Gastroesophageal sphincter (tissue), 4 donors: Measurements from ENCODE around the gene SRGN. TPM values are rescaled to one million over a fixed set of nuclear protein-coding genes. Genes with fewer than 3 reads are reported as not detected.

ENCODE experiments used
- ATAC-seq: fragments of 150-250 bp; one replicate; pipeline ENCODE4 v1.9.1; 2016; ENCODE audit warnings: mild to moderate bottlenecking, moderate library complexity
- H3K27ac ChIP-seq, 4 donors: fragments of 200-600 bp; sonication (generic) in 3 of 4; 1 replicate in 3 of 4; 2 replicates in 1 of 4; pipeline ENCODE4 v1.5.1; 2016 to 2019
- H3K27me3 ChIP-seq: fragments of 200-600 bp; sonication (generic); one replicate; pipeline ENCODE4 v1.5.1; 2019
- H3K36me3 ChIP-seq, 2 donors: fragments of 200-600 bp; sonication (generic); one replicate each; pipeline ENCODE4 v1.5.1; 2019; ENCODE audit warnings: control low read depth in 1 of 2
- H3K4me1 ChIP-seq, 3 donors: fragments of 200-600 bp; sonication (generic); 1 replicate in 2 of 3; 2 replicates in 1 of 3; pipeline ENCODE4 v1.5.1; 2016 to 2019; ENCODE audit warnings: control low read depth in 2 of 3
- H3K4me3 ChIP-seq, 2 donors: fragments of 200-600 bp; sonication (generic); one replicate each; pipeline ENCODE4 v1.5.1; 2019; ENCODE audit warnings: mild to moderate bottlenecking in 1 of 2, moderate library complexity in 1 of 2
- H3K9me3 ChIP-seq, 3 donors: fragments of 200-600 bp; sonication (generic); one replicate each; pipeline ENCODE4 v1.5.1; 2017 to 2019; ENCODE audit warnings: control low read depth in 2 of 3
- EP300 ChIP-seq: sonication (generic); formaldehyde crosslinking; IDR thresholded peaks from one replicate; pipeline ENCODE4 v1.6.1; 2017; ENCODE audit warnings: antibody characterized with exemption, mild to moderate bottlenecking
- POLR2A ChIP-seq, 2 donors: fragments of 450-650 bp; IDR thresholded peaks; one replicate each; pipeline ENCODE4 v1.6.1; 2017; ENCODE audit warnings: antibody characterized with exemption in 2 of 2, mild to moderate bottlenecking in 2 of 2, moderate library complexity in 1 of 2
- POLR2AphosphoS5 ChIP-seq: sonication (generic); formaldehyde crosslinking; IDR thresholded peaks from one replicate; pipeline ENCODE4 v1.6.1; 2017; ENCODE audit warnings: antibody characterized with exemption
- WGBS, 2 donors: methylation state at CpG; one replicate each; pipeline ENCODE4 v1.1.5; 2018; ENCODE audit warnings: low coverage in 1 of 2; 5-methylcytosine and 5-hydroxymethylcytosine counted together
- total RNA-seq, 4 donors: library from RNA; depleted of rRNA; stranded (reverse); fragments of >200 nt; gene quantifications; one replicate each; pipeline ENCODE4 v1.1.0, GENCODE V29; 2016
- TF ChIP-seq, protein P1 (sequence below), 4 experiments: fragments of 200-600 bp in 2 of 4; fragments of 450-650 bp in 2 of 4; sonication (generic) in 1 of 4; IDR thresholded peaks; one replicate each; pipeline ENCODE4 v1.5.1; 2017 to 2019; ENCODE audit warnings: antibody characterized with exemption in 4 of 4, mild to moderate bottlenecking in 2 of 4, moderate library complexity in 2 of 4

The SRGN gene
- total RNA-seq, 4 donors from 2014 or later = 14.9 to 143 (median 97.8) TPM

GRCh38 chr10:69142983-69143382 is 55.1 kb downstream of the SRGN start:
- TF ChIP-seq POLR2A (IDR thresholded peaks at IDR 0.05) = no peak
- TF ChIP-seq, protein P1, sequence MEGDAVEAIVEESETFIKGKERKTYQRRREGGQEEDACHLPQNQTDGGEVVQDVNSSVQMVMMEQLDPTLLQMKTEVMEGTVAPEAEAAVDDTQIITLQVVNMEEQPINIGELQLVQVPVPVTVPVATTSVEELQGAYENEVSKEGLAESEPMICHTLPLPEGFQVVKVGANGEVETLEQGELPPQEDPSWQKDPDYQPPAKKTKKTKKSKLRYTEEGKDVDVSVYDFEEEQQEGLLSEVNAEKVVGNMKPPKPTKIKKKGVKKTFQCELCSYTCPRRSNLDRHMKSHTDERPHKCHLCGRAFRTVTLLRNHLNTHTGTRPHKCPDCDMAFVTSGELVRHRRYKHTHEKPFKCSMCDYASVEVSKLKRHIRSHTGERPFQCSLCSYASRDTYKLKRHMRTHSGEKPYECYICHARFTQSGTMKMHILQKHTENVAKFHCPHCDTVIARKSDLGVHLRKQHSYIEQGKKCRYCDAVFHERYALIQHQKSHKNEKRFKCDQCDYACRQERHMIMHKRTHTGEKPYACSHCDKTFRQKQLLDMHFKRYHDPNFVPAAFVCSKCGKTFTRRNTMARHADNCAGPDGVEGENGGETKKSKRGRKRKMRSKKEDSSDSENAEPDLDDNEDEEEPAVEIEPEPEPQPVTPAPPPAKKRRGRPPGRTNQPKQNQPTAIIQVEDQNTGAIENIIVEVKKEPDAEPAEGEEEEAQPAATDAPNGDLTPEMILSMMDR (IDR thresholded peaks at IDR 0.05) = no peak
- no peak for TF ChIP-seq POLR2AphosphoS5
- no peak for TF ChIP-seq EP300
- Histone ChIP-seq H3K4me1 (peaks cover 0 to 7% (median 0%) of the 10 kb centered on the region in 3 donors), H3K27me3 (no peaks in the 10 kb centered on the region), H3K4me3 (no peak overlapping the region), H3K27ac (no peak overlapping the region), H3K36me3 (peaks cover 0 to 8% of the 10 kb centered on the region in 2 donors), H3K9me3 (no peaks in the 10 kb centered on the region)
- WGBS, 2 donors = 61 to 73% methylated on average over 3 of the region's 3 CpGs
- ATAC-seq = no peak

DNA sequence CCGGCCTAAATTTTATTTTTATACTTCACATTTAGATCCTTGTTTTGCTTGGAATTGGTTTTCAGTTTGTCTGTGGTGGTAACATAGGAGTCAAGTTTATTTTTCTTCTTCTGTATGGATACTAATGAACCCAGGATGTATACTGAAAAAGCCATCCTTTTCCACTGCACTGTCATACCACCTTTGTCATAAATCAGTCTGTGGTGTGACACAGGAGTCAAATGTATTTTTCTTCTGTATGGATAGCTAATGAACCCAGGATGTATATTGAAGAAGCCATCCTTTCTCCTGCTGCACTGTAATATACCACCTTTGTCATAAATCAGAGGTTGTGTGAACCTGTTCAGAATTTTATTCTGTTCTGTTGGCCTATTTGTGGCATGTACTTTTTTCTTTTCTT is 57.4 kb downstream of the SRGN start:
- TF ChIP-seq POLR2A (IDR thresholded peaks at IDR 0.05) (no peak), POLR2AphosphoS5 (no peak), EP300 (no peak)
- TF ChIP-seq, protein P1 (IDR thresholded peaks at IDR 0.05) = no peak
- Histone ChIP-seq H3K4me3 (no peak overlapping the region), H3K27me3 (no peaks in the 10 kb centered on the region), H3K36me3 (peaks cover 0 to 8% of the 10 kb centered on the region in 2 donors), H3K4me1 (peaks cover 0 to 7% (median 0%) of the 10 kb centered on the region in 3 donors), H3K9me3 (no peaks in the 10 kb centered on the region), H3K27ac (no peak overlapping the region)
- WGBS, 2 donors = 100% methylated on average over 1 of the region's 1 CpG; no CpG with 5 or more reads in 1 of the 2 donors
- no peak for ATAC-seq

GRCh38 chr10:69145864-69146263 is 58.0 kb downstream of the SRGN start:
- Histone ChIP-seq H3K27me3 (no peaks in the 10 kb centered on the region), H3K27ac (no peak overlapping the region), H3K4me1 (peaks cover 0 to 7% (median 0%) of the 10 kb centered on the region in 3 donors), H3K4me3 (no peak overlapping the region), H3K36me3 (peaks cover 0 to 8% of the 10 kb centered on the region in 2 donors), H3K9me3 (no peaks in the 10 kb centered on the region)
- 98 to 99% methylated on average over 6 to 8 of the region's 8 CpGs for WGBS, 2 donors
- ATAC-seq = no peak
- TF ChIP-seq EP300 (no peak), POLR2AphosphoS5 (no peak), POLR2A (IDR thresholded peaks at IDR 0.05) (no peak)
- TF ChIP-seq, protein P1 (IDR thresholded peaks at IDR 0.05) = no peak

DNA sequence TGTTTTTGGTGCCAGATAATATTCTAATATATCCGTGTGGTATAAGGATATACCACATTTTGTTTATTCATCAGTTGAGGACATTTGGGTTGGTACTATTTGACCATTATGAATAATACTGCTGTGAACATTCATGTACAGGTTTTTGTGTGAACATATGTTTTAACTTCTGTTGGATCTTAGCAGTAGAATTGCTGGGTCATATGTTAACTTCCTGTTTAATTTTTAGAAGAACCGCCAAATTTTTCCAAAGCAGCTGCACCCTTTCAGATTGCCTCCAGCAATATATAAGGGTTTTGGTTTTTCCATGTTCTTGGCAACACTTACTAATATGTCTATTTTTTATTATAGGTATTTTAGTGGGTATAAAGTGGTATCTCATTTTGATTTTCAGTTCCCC is 58.9 kb downstream of the SRGN start:
- H3K4me1 ChIP-seq = peaks cover 0 to 7% (median 0%) of the 10 kb centered on the region in 3 donors
- H3K36me3 ChIP-seq = peaks cover 0 to 6% of the 10 kb centered on the region in 2 donors
- 18 to 25% methylated on average over 2 of the region's 2 CpGs for WGBS, 2 donors
- no peak for ATAC-seq
- no peaks in the 10 kb centered on the region for H3K9me3 ChIP-seq
- H3K4me3 ChIP-seq = no peak overlapping the region
- no peak overlapping the region for H3K27ac ChIP-seq
- H3K27me3 ChIP-seq = no peaks in the 10 kb centered on the region
- TF ChIP-seq, protein P1 (IDR thresholded peaks at IDR 0.05) = no peak
- TF ChIP-seq POLR2A (IDR thresholded peaks at IDR 0.05) (no peak), POLR2AphosphoS5 (no peak), EP300 (no peak)

DNA sequence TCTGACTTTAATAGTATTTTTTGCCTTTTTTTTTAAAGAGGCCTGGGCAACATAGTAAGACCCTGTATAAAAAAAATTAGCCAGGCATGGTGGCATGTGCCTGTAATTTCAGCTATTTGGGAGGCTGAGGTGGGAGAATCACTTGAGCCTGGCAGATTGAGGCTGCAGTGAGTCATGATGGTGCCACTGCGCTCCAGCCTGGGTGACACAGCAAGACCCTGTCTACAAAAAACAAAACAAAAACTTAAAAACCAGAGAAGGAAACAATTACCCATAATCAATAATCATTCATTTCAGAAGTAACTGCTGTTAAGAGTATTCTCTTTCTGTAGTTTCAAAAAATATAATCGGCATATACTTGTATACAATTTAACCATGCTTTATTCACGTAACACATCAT is 64.1 kb downstream of the SRGN start:
- TF ChIP-seq POLR2AphosphoS5 = no peak
- no peak for TF ChIP-seq EP300
- no peak for TF ChIP-seq POLR2A (IDR thresholded peaks at IDR 0.05)
- H3K4me3 ChIP-seq = no peak overlapping the region
- H3K27me3 ChIP-seq = no peaks in the 10 kb centered on the region
- WGBS, 2 donors = 85 to 87% methylated on average over 2 to 3 of the region's 3 CpGs
- no peak for ATAC-seq
- no peaks in the 10 kb centered on the region for H3K9me3 ChIP-seq
- no peak overlapping the region for H3K27ac ChIP-seq
- H3K36me3 ChIP-seq = no peaks in the 10 kb centered on the region
- peaks cover 0 to 7% (median 0%) of the 10 kb centered on the region in 3 donors for H3K4me1 ChIP-seq
